T-helper 9 cell (primary cell): ENCODE measurements around the gene FALEC.

Experiments used
- DNase-seq: peaks from one replicate; pipeline ENCODE4 v3.0.0-alpha.2; 2020

FALEC gene

GRCh38 chr1:150548324-150548631, 32.7 kb downstream of the FALEC start:
- no peak for DNase-seq

GRCh38 chr1:150548632-150549495, 33.3 kb downstream of the FALEC start, which contains the start of gene ADAMTSL4:
Gene ADAMTSL4, plus strand, starts transcription at chr1:150549408. Its CDS starts 2,881 bp downstream, at chr1:150552289.
- DNase-seq, result no peak

GRCh38 chr1:150549496-150550221, 34.1 kb downstream of the FALEC start:
- no peak for DNase-seq

GRCh38 chr1:150550222-150551050, 34.9 kb downstream of the FALEC start:
- no peak for DNase-seq

GRCh38 chr1:150551051-150551783, 35.7 kb downstream of the FALEC start:
- no peak for DNase-seq

- DNase-seq, result no peak
Measured at GRCh38 chr1:150551784-150552127, 36.2 kb downstream of the FALEC start.

- no peak for DNase-seq
Measured at GRCh38 chr1:150552128-150552910, 36.8 kb downstream of the FALEC start.

- DNase-seq, result no peak
Measured at GRCh38 chr1:150552911-150553289, 37.3 kb downstream of the FALEC start.

- DNase-seq, result no peak
Measured at GRCh38 chr1:150553392-150554085, 38.0 kb downstream of the FALEC start.

GRCh38 chr1:150554086-150554452, 38.5 kb downstream of the FALEC start:
- no peak for DNase-seq

- DNase-seq, result no peak
Measured at GRCh38 chr1:150555198-150555970, 39.8 kb downstream of the FALEC start.

GRCh38 chr1:150555971-150556865, 40.7 kb downstream of the FALEC start:
- no peak for DNase-seq

- no peak for DNase-seq
Measured at GRCh38 chr1:150557065-150557600, 41.6 kb downstream of the FALEC start.

GRCh38 chr1:150557813-150558212, 42.3 kb downstream of the FALEC start:
- no peak for DNase-seq

GRCh38 chr1:150558303-150558704, 42.8 kb downstream of the FALEC start:
- no peak for DNase-seq

GRCh38 chr1:150558761-150559655, 43.5 kb downstream of the FALEC start:
- no peak for DNase-seq

GRCh38 chr1:150559656-150560010, 44.1 kb downstream of the FALEC start:
- DNase-seq, result no peak

GRCh38 chr1:150560011-150560438, 44.5 kb downstream of the FALEC start:
- peak; percentile 71 for DNase-seq
